GM04503 (cell line): ENCODE data around the gene NFATC4.
"Not testable (repeated sequence)": the region's sequence is repeated elsewhere in the genome, so short reads cannot be mapped to it uniquely, and the experiment has no call there.

ENCODE experiments used
- DNase-seq: peaks from one replicate; pipeline ENCODE4 v3.0.0-alpha.2; 2012; ENCODE audit warnings: low read depth

The NFATC4 gene

GRCh38 chr14:24367514-24368211, at the start of gene NFATC4:
NFATC4 (plus strand) TSS chr14:24368184; CDS start chr14:24368341, 157 bp downstream.
- DNase-seq = peak; percentile 84

- no peak for DNase-seq
These were observed 46.6 kb upstream of the NFATC4 start for GRCh38 chr14:24321212-24321975.

DNA sequence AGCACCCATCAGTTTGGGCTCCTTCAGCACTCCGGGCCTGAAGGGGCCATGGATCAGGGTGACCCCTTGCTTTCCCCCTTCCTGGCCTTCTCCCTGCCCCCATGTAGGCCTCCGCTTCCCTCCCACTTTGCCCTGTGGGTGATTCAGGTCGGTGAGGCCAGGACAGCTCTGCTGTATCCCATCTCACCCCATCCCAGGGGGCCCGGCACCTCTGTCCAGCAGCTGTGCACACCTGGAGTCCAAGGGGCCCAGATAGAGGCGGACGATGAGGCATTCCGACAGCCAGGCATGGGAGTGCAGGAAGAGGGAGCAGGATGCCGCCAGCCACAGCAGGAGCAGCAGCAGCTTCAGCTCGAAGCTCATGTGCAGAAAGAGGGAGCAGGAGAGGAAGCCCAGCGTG, 45.3 kb upstream of the NFATC4 start:
- DNase-seq = no peak

GRCh38 chr14:24323341-24323740, 44.6 kb upstream of the NFATC4 start:
- no peak for DNase-seq

DNA sequence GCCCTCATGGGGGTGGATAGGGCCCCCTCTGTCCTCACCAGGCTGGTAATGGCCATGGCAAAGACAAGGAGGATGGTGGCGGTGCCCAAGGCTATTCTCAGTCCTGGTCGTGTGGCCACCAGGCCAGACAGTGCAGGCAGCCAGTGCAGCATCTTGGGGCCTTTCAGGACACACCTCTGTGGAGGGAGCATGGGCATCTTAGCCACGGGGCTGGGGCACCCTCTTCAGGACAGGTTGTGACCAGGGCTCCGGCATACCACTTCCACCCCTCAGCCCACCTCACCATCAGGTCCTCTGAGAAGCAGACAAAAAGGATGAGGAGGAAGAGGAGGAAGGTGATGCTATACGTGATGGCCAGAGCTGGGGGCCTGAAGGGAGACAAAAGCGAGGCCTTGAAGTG, 44.0 kb upstream of the NFATC4 start:
- no peak for DNase-seq

GRCh38 chr14:24325041-24325530, 42.9 kb upstream of the NFATC4 start:
- DNase-seq = no peak

GRCh38 chr14:24325963-24326362, 42.0 kb upstream of the NFATC4 start:
- DNase-seq = no peak

DNA sequence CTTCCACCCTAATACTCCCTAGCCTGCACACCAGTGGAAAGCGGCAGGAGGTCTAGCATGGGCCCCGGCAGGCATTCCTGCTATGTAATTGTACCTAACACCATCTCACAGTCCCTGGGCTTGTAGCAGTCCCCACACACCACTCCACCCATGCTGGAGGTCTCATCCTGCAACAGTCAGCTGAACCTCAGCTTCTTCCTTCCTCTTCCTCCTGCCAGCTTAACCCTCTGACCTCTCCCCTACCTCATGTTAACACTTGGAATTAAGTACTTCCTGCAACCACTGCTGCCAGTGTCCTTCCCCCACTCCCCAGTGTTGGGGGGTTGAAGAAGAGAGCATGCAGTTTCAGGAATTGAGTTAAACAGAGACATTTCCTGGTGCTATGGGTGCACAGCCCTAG, 40.7 kb upstream of the NFATC4 start:
- DNase-seq = no peak

DNA sequence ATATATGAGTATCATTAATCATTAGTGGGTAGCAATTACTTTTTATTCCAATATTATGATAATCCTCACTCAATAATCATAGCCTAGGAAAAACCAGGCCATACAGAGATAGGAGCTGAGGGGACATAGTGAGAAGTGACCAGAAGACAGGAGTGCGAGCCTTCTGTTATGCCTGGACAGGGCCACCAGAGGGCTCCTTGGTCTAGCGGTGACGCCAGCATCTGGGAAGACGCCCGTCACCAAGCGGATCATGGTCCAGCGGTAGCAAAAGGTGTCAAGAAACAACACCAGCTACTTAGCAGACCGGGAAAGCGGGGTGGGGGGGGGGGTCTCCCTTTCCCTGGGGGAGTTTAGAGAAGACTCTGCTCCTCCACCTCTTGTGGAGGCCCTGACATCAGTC, 40.1 kb upstream of the NFATC4 start:
- not testable (repeated sequence) for DNase-seq

- DNase-seq = no peak
These were observed 38.8 kb upstream of the NFATC4 start for GRCh38 chr14:24329073-24329663.

DNA sequence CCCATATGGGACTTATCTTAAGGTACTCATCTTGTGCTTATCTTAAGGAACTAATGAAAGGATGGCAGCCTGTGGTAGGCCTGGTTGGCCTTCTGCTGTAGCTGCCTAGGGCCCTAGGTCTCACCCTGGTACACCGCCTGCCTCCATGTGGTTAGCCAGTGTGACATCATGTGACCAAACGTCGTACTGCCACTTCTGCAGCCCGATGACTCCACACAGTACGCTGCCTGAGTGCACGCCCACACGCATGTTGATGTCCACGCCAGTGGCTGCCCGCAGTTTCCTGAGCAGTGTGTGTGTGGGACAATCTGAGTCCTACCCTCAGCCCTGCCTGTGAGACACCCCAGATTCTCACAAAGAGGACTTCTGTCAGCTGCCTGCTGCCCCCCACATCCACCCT, 38.2 kb upstream of the NFATC4 start:
- no peak for DNase-seq

DNA sequence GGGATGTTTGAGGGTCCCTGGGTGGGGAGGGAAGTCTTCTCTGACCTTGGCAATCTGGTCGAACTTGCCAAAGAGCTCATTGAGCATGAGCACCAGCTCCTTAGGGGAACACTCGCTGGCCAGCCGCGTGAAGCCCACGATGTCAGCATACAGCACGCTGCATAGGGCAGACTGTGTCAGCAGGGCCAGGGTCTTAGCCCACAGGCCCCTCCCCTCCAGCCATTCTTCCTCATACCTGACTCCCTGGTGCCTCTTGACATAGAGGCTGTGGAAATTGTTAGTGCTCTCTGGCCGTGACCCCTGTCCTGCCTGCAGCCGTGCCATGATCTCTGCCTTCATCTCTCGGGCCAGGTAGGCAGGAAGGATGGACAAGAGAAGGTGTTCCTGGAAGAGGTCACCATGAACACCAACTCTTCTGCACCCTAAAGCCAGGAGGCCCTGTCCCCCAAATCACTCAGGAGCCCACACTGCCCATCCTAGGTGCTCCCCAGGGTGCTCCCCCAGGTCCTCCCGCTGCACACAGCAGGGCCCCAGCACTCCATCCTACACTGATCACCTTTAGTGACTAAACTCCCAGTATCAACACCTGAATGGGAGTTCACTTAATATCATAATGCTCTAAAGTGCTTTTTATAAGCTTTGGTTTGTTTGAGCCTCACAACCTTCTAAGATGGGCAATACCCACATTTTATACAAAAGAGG, 36.9 kb upstream of the NFATC4 start:
- DNase-seq = no peak

GRCh38 chr14:24331731-24332267, 36.2 kb upstream of the NFATC4 start:
- DNase-seq = no peak

GRCh38 chr14:24332268-24332993, 35.6 kb upstream of the NFATC4 start:
- no peak for DNase-seq

GRCh38 chr14:24334431-24335291, 33.3 kb upstream of the NFATC4 start, which contains the start of gene ADCY4:
ADCY4 (minus strand) TSS chr14:24335071; CDS start chr14:24334652, 419 bp downstream.
- DNase-seq = no peak

DNA sequence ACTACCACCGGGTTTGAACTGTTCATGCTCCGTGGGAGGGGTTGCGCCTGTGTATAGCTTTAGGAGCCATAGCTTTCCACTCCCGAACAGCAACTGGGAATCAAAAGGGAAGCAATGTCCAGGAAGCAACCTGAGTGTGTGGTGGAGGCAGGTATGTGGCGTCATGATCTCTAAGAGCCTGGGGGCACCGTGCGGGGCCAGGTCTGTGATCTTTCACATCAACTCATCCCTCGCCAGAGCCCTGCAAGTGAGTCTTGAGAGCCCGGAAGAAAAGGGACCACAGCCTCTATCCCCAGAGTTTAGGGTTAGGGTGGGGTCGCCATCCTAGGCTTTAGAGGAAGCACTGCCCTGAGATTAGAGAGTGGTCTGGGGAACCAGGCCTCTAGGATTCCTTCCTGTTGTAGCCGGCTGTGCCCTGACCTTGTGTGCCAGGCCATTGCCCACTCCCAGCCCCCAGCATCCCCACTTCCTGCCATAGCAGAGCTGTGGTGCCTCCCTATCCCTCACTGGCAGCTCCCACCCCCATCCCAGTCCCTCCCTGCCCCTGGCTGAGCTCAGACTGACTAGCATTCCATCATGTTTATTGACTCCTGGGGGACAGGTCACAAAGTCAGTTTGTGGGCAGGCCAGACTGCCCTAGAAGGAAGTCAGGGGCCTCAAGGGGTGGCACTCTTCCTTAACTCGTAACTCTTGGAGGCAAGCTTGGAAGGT, 32.4 kb upstream of the NFATC4 start:
- DNase-seq = no peak

DNA sequence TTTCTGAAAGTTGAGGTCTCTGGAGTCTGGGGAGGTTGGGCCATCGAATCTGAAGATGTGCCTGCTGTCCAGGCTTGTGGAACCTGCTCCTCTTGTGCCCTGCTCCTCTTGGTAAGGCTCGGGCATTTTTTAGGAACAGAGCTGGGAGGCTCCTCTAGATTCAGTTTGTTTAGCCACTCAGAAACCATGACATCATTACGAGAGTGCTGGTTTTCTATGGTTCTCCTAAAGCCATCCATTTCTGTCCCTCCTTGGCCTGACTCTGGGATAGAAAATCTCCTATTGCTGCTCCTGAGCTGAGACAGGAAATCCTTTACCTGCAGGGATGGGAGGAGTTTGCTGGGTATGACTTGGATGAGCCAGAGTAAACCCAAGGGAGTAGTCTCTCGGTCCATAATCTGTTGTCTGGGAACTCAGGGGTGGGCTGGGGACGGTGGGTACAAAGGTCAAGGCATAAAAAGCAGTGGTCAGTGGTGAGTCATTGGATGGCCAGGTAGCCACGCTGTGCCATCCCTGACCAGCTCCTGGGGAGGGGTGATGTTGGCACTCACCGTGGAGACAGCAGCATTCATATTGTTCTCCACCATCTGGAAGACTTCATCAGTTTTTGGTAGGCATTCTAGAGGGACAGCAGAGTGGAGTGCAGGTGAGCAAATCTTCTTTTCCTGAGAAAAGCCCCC, 30.7 kb upstream of the NFATC4 start:
- DNase-seq = no peak

- DNase-seq = no peak
These were observed 30.2 kb upstream of the NFATC4 start for GRCh38 chr14:24337824-24338175.

DNA sequence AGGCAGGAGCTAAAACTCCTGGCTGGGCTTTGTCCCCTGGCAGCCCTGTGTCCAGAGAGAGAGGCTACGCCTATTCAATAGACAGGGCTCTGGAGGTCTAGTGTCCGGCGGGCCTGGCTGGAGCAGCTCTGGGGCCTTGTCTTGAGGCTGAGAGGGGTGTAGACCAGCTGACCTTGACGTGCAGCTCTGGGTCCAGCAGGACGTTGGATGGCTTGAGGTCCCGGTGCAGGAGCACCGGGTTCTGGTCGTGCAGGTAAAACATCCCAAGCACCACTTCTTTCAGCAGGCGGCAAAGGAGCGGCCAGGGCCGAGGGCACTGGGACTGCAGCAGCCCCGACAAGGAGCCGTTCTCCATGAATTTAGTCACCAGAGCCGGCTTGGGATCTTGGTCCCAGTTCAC, 29.1 kb upstream of the NFATC4 start:
- DNase-seq = no peak
